ENCODE results near the gene MYD88. TPM values are rescaled to one million over a fixed set of nuclear protein-coding genes. Genes with fewer than 3 reads are reported as not detected.

The MYD88 gene
- total RNA-seq, 1 donor from 2014 or later = 31.1 TPM

GRCh38 chr3:38101811-38102443 lies 36.5 kb upstream of the MYD88 start:
- DNase-seq (ENCODE audit: extremely low spot score, unreplicated experiment) = no peak
- H3K4me3 Mint-ChIP-seq = no peak overlapping the region
- TF ChIP-seq, protein P1, sequence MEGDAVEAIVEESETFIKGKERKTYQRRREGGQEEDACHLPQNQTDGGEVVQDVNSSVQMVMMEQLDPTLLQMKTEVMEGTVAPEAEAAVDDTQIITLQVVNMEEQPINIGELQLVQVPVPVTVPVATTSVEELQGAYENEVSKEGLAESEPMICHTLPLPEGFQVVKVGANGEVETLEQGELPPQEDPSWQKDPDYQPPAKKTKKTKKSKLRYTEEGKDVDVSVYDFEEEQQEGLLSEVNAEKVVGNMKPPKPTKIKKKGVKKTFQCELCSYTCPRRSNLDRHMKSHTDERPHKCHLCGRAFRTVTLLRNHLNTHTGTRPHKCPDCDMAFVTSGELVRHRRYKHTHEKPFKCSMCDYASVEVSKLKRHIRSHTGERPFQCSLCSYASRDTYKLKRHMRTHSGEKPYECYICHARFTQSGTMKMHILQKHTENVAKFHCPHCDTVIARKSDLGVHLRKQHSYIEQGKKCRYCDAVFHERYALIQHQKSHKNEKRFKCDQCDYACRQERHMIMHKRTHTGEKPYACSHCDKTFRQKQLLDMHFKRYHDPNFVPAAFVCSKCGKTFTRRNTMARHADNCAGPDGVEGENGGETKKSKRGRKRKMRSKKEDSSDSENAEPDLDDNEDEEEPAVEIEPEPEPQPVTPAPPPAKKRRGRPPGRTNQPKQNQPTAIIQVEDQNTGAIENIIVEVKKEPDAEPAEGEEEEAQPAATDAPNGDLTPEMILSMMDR (conservative IDR thresholded peaks at IDR 0.05) = no peak
- no peaks in the 10 kb centered on the region for H3K9me3 Mint-ChIP-seq
- peaks cover 13% of the 10 kb centered on the region for H3K27me3 Mint-ChIP-seq
- H3K36me3 Mint-ChIP-seq = no peaks in the 10 kb centered on the region
- H3K4me1 Mint-ChIP-seq (ENCODE audit: unreplicated experiment) = peaks cover 10% of the 10 kb centered on the region
- no peak overlapping the region for H3K27ac Mint-ChIP-seq

DNA sequence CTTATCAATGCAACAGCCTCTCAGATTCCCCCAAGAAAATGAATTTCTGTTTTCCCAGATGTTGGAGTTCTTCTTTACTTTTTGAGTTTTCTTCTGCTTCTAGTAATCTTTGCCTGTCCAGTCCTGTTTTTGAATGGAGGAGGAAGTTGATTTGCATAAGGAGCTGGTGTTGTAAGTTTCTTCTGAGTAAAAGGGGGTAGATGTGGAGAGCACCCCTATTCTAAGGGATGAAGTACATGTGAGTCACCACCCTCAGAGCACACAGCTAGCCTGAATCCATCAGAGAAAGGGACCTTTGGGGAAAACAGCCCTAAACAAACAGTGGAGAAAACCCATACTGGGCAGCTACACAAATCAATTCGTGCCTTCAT lies 36.0 kb upstream of the MYD88 start:
- no peak for DNase-seq (ENCODE audit: extremely low spot score, unreplicated experiment)
- Mint-ChIP-seq H3K27ac (no peak overlapping the region), H3K36me3 (no peaks in the 10 kb centered on the region), H3K9me3 (no peaks in the 10 kb centered on the region), H3K27me3 (peaks cover 13% of the 10 kb centered on the region), H3K4me3 (no peak overlapping the region), H3K4me1 (ENCODE audit: unreplicated experiment) (peaks cover 10% of the 10 kb centered on the region)
- TF ChIP-seq, protein P1 (conservative IDR thresholded peaks at IDR 0.05) = no peak

- TF ChIP-seq, protein P1 (conservative IDR thresholded peaks at IDR 0.05) = no peak
- Mint-ChIP-seq H3K36me3 (no peaks in the 10 kb centered on the region), H3K4me1 (ENCODE audit: unreplicated experiment) (peaks cover 6% of the 10 kb centered on the region), H3K9me3 (no peaks in the 10 kb centered on the region), H3K27ac (no peak overlapping the region), H3K4me3 (no peak overlapping the region), H3K27me3 (no peaks in the 10 kb centered on the region)
- no peak for DNase-seq (ENCODE audit: extremely low spot score, unreplicated experiment)
Measured at GRCh38 chr3:38105525-38105924, 32.9 kb upstream of the MYD88 start.

GRCh38 chr3:38107911-38108648 lies 30.4 kb upstream of the MYD88 start:
- TF ChIP-seq, protein P1 (conservative IDR thresholded peaks at IDR 0.05) = no peak
- Mint-ChIP-seq H3K9me3 (no peaks in the 10 kb centered on the region), H3K27me3 (no peaks in the 10 kb centered on the region), H3K4me3 (no peak overlapping the region), H3K36me3 (no peaks in the 10 kb centered on the region), H3K27ac (no peak overlapping the region), H3K4me1 (ENCODE audit: unreplicated experiment) (no peaks in the 10 kb centered on the region)
- no peak for DNase-seq (ENCODE audit: extremely low spot score, unreplicated experiment)

DNA sequence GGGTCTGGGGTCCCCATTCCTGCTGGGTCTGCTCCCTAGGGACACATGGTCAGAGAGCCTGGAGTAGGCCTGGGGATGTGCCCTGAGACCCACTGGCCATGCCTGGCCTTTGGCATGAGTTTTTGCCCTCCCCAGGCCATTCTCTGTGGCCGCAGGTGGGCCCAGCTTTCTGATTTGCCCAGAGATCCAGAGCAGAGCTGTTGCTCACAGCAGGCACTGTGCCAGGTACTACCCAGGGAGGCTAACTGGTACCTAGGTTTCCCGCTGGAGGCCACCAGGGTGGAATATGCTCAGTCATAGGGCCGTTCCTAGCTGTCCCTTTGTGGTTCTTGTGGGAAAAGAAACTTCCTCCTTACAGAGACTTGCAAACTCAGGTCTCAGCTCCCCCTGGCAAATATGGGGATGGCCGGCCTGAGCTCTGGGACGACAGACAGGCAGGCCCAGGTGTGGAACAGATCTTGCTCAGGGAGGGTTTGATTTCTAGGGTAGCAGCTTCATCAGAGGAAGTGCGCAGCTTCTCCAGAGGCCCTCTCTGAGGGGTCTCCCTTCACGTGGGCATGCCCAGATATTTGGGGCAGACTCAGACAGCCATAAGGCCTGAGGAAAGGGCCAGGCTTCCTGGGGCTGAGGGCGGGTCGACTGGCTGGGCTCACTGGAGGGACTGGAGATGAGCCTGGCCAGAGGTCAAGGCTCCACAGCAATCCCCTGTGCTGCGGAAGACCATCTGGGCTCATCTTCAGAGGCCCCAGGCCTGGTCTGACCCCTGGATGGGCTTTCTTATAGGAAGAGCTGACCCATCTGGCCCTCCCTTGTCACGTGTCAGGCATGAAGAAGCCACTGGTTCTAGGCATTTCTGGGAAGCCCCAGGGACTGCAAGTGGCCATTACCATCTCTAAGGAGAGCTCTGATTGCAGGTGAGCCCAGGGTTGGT lies 29.5 kb upstream of the MYD88 start:
- H3K4me1 Mint-ChIP-seq (ENCODE audit: unreplicated experiment) = no peaks in the 10 kb centered on the region
- TF ChIP-seq, protein P1 (conservative IDR thresholded peaks at IDR 0.05) = no peak
- H3K36me3 Mint-ChIP-seq = no peaks in the 10 kb centered on the region
- no peaks in the 10 kb centered on the region for H3K27me3 Mint-ChIP-seq
- no peak for DNase-seq (ENCODE audit: extremely low spot score, unreplicated experiment)
- no peak overlapping the region for H3K27ac Mint-ChIP-seq
- H3K9me3 Mint-ChIP-seq = no peaks in the 10 kb centered on the region
- H3K4me3 Mint-ChIP-seq = no peak overlapping the region

All from type B pancreatic cell (in vitro differentiated cells).